SK-N-SH (cell line): ENCODE results near the gene SLC26A3. TPM values are rescaled to one million over a fixed set of nuclear protein-coding genes. Genes with fewer than 3 reads are reported as not detected.

ENCODE experiments used
- CTCF ChIA-PET: fragments of 300-600, 350-600 bp; formaldehyde crosslinking; extraction: SDS; loops from one replicate; lab custom pipeline; 2021; lab: Yijun Ruan, JAX
- POLR2A ChIA-PET: fragments of 350-600 bp; sonication (Branson Sonifier 250); formaldehyde crosslinking; extraction: SDS; loops from one replicate; lab custom pipeline; 2020; ENCODE audit warnings: antibody characterized with exemption, inconsistent platforms; lab: Yijun Ruan, JAX
- DNase-seq: peaks from one replicate; pipeline ENCODE4 v3.0.0; 2012
- H2AFZ ChIP-seq: fragments of 200-600 bp; sonication (generic); 2 replicates; pipeline ENCODE4 v1.8.1; 2016; ENCODE audit warnings: antibody characterized with exemption, mild to moderate bottlenecking, low read depth
- H3F3A ChIP-seq: fragments of 200-600 bp; sonication (generic); replicated peaks from 2 replicates; pipeline ENCODE3; 2016; ENCODE audit warnings: antibody characterized with exemption, mild to moderate bottlenecking; ENCODE audit not compliant: insufficient read depth
- H3K27ac ChIP-seq, 2 experiments: fragments of 200-500 bp in 1 of 2; fragments of 200-600 bp in 1 of 2; sonication (Bioruptor generic) in 1 of 2; sonication (generic), shearing (Covaris generic) in 1 of 2; 2 replicates each; pipeline versions ENCODE4 v1.5.1 to v1.6.1; 2014 to 2016; ENCODE audit warnings: low read depth in 2 of 2, inconsistent platforms in 1 of 2, low read length in 1 of 2, mild to moderate bottlenecking in 1 of 2, mixed read lengths in 1 of 2
- H3K27me3 ChIP-seq: fragments of 200-600 bp; sonication (generic), shearing (Covaris generic); 2 replicates; pipeline ENCODE4 v1.6.1; 2016; ENCODE audit warnings: mixed run types; ENCODE audit not compliant: insufficient read depth
- H3K36me3 ChIP-seq, 2 experiments: fragments of 200-500 bp in 1 of 2; fragments of 200-600 bp in 1 of 2; sonication (Bioruptor generic) in 1 of 2; sonication (generic) in 1 of 2; replicated peaks in 1 of 2; 2 replicates each; pipeline versions ENCODE3 to v1.5.1; 2014 to 2016; ENCODE audit warnings: low read length in 1 of 2, mild to moderate bottlenecking in 1 of 2; ENCODE audit not compliant: insufficient read depth in 2 of 2, control insufficient read depth in 1 of 2
- H3K4me1 ChIP-seq, 2 experiments: fragments of 200-500 bp in 1 of 2; fragments of 200-600 bp in 1 of 2; sonication (Bioruptor generic) in 1 of 2; sonication (generic), shearing (Covaris generic) in 1 of 2; 2 replicates each; pipeline versions ENCODE4 v1.5.1 to v1.6.1; 2014 to 2016; ENCODE audit warnings: low read depth in 1 of 2, low read length in 1 of 2, mixed run types in 1 of 2; ENCODE audit not compliant: insufficient read depth in 2 of 2, control insufficient read depth in 1 of 2
- H3K4me2 ChIP-seq: fragments of 200-600 bp; sonication (generic), shearing (Covaris generic); 2 replicates; pipeline ENCODE4 v1.6.1; 2017; ENCODE audit warnings: mixed run types
- H3K4me3 ChIP-seq, 2 experiments: fragments of 200-500 bp in 1 of 2; fragments of 200-600 bp in 1 of 2; sonication (Bioruptor generic) in 1 of 2; sonication (generic), shearing (Covaris generic) in 1 of 2; 2 replicates each; pipeline versions ENCODE4 v1.5.1 to v1.8.1; 2014 to 2016; ENCODE audit warnings: low read depth in 2 of 2, inconsistent platforms in 1 of 2, low read length in 1 of 2, mild to moderate bottlenecking in 1 of 2, mixed read lengths in 1 of 2, moderate library complexity in 1 of 2
- H3K79me2 ChIP-seq: fragments of 200-600 bp; sonication (generic); 2 replicates; pipeline ENCODE4 v1.8.1; 2017; ENCODE audit warnings: mild to moderate bottlenecking; ENCODE audit not compliant: insufficient read depth
- H3K9ac ChIP-seq: fragments of 200-600 bp; sonication (generic); 2 replicates; pipeline ENCODE4 v1.6.1; 2017; ENCODE audit warnings: mixed run types
- H3K9me2 ChIP-seq: fragments of 200-600 bp; sonication (generic); 2 replicates; pipeline ENCODE4 v1.6.1; 2017; ENCODE audit warnings: mixed run types
- H3K9me3 ChIP-seq: fragments of 200-600 bp; sonication (generic); 2 replicates; pipeline ENCODE4 v1.6.1; 2017; ENCODE audit warnings: mixed run types, mild to moderate bottlenecking, moderate library complexity
- H4K20me1 ChIP-seq: fragments of 200-600 bp; sonication (generic); 2 replicates; pipeline ENCODE4 v1.6.1; 2017; ENCODE audit warnings: mild to moderate bottlenecking, mixed run types; ENCODE audit not compliant: insufficient read depth
- ELF1 ChIP-seq: IDR thresholded peaks from 2 replicates; pipeline ENCODE4 v1.4.0; 2012
- EP300 ChIP-seq, 2 experiments: IDR thresholded peaks; 2 replicates each; pipeline versions ENCODE4 v1.4.0 to v1.6.1; 2012; ENCODE audit warnings: borderline replicate concordance in 1 of 2, low read depth in 1 of 2, low read length in 1 of 2
- EZH2phosphoT487 ChIP-seq: fragments of 200-600 bp; sonication (generic); IDR thresholded peaks from 2 replicates; pipeline ENCODE4 v1.6.1; 2017; ENCODE audit warnings: low read depth, mixed run types, mild to moderate bottlenecking, antibody characterized with exemption, moderate library complexity, borderline replicate concordance
- FOXJ3 ChIP-seq: sonication (generic); formaldehyde crosslinking; IDR thresholded peaks from 2 replicates; pipeline ENCODE4 v1.5.1; 2020; ENCODE audit warnings: mild to moderate bottlenecking, missing genetic modification reagents
- FOXM1 ChIP-seq: IDR thresholded peaks from 2 replicates; pipeline ENCODE4 v1.4.0; 2012; ENCODE audit warnings: low read depth, mild to moderate bottlenecking
- GABPA ChIP-seq: IDR thresholded peaks from 2 replicates; pipeline ENCODE4 v1.4.0; 2012; ENCODE audit warnings: low read depth, mild to moderate bottlenecking
- IRF3 ChIP-seq: fragments of 150-350 bp; IDR thresholded peaks from 2 replicates; pipeline ENCODE4 v1.6.1; 2016; ENCODE audit warnings: mild to moderate bottlenecking, low read depth, low read length
- JUND ChIP-seq: IDR thresholded peaks from 2 replicates; pipeline ENCODE4 v1.4.0; 2012
- MAX ChIP-seq: IDR thresholded peaks from 2 replicates; pipeline ENCODE4 v1.4.0; 2012; ENCODE audit warnings: low read depth
- MXI1 ChIP-seq: IDR thresholded peaks from 2 replicates; pipeline ENCODE4 v1.6.1; 2012; ENCODE audit warnings: mild to moderate bottlenecking, low read depth, low read length, improper control_type of control experiment
- NFIC ChIP-seq: IDR thresholded peaks from 2 replicates; pipeline ENCODE4 v1.4.0; 2012; ENCODE audit warnings: borderline replicate concordance
- NRF1 ChIP-seq: IDR thresholded peaks from 2 replicates; pipeline ENCODE4 v1.6.1; 2012; ENCODE audit warnings: low read depth, mild to moderate bottlenecking, low read length
- POLR2AphosphoS5 ChIP-seq: IDR thresholded peaks from 2 replicates; pipeline ENCODE4 v1.6.1; 2012; ENCODE audit warnings: low read depth, low read length
- RAD21 ChIP-seq: IDR thresholded peaks from 2 replicates; pipeline ENCODE4 v1.6.1; 2012; ENCODE audit warnings: mild to moderate bottlenecking, low read length
- RCOR1 ChIP-seq: fragments of 150-350 bp; IDR thresholded peaks from 2 replicates; pipeline ENCODE4 v1.6.1; 2017; ENCODE audit warnings: antibody characterized with exemption, low read length
- SIN3A ChIP-seq: IDR thresholded peaks from 2 replicates; pipeline ENCODE4 v1.6.1; 2012; ENCODE audit warnings: low read depth, mild to moderate bottlenecking, low read length, moderate library complexity, borderline replicate concordance
- SMC3 ChIP-seq: IDR thresholded peaks from 2 replicates; pipeline ENCODE4 v1.6.1; 2012; ENCODE audit warnings: low read depth, low read length, improper control_type of control experiment
- TAF1 ChIP-seq: IDR thresholded peaks from 2 replicates; pipeline ENCODE4 v1.6.1; 2012; ENCODE audit warnings: low read depth, mild to moderate bottlenecking, low read length, moderate library complexity, borderline replicate concordance
- TCF12 ChIP-seq: IDR thresholded peaks from 2 replicates; pipeline ENCODE4 v1.4.0; 2012
- USF2 ChIP-seq: fragments of 150-350 bp; IDR thresholded peaks from 2 replicates; pipeline ENCODE4 v1.6.1; 2017; ENCODE audit warnings: antibody characterized with exemption, low read length, low read depth, borderline replicate concordance
- YY1 ChIP-seq: IDR thresholded peaks from 2 replicates; pipeline ENCODE4 v1.4.0; 2012; ENCODE audit warnings: low read depth, mild to moderate bottlenecking
- WGBS: methylation state at CpG from one replicate; pipeline ENCODE4 v1.1.6; 2017; ENCODE audit warnings: low lambda C conversion rate; 5-methylcytosine and 5-hydroxymethylcytosine counted together
- polyA plus RNA-seq, 3 experiments: library from polyadenylated mRNA; depleted of rRNA; stranded (reverse); fragments of >200 nt; gene quantifications; 2 replicates each; pipeline ENCODE4 v1.2.3, GENCODE V29; 2012
- TF ChIP-seq, protein P1 (sequence below): IDR thresholded peaks from 2 replicates; pipeline ENCODE4 v1.4.0; 2012; ENCODE audit warnings: low read depth, borderline replicate concordance
- TF ChIP-seq, protein P2 (sequence below): fragments of 200-600 bp; sonication (generic); IDR thresholded peaks from 2 replicates; pipeline ENCODE4 v1.6.1; 2017; ENCODE audit warnings: antibody characterized with exemption, mild to moderate bottlenecking, moderate library complexity
- TF ChIP-seq, protein P3 (sequence below): IDR thresholded peaks from 2 replicates; pipeline ENCODE4 v1.4.0; 2012; ENCODE audit warnings: low read depth, borderline replicate concordance

The SLC26A3 gene
- polyA plus RNA-seq, 1 of the 3 experiments (the other 2 are of a cell fraction): not detected

DNA sequence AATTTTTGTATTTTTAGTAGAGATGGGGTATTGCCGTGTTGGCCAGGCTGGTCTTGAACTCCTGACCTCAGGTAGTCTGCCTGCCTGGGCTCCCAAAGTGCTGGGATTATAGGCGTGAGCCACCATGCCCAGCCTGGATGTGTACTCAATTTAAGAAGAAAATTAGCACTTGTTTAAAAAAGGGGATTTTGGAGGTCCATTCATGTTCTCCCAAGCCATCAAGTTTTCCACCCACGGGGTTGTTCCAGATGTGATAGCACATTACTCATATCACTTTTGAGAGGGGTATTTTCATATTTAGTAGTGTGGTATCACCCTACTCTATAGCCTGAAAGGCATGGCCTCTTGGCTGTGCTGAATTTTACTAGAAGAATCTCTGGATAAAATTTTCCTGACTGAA lies 10.5 kb upstream of the SLC26A3 start:
- H2AFZ ChIP-seq: no peak overlapping the region
- no peaks in the 10 kb centered on the region for H4K20me1 ChIP-seq
- ChIA-PET POLR2A (no interaction called here), CTCF (interaction anchor here (0.6 kb wide), 1 partner anchor 61 kb away, joined by 3 read pairs; no protein-coding TSS in a partner anchor)
- H3K9ac ChIP-seq: no peak overlapping the region
- H3K27ac ChIP-seq: no peak overlapping the region
- H3K9me3 ChIP-seq: no peaks in the 10 kb centered on the region
- DNase-seq: no peak
- H3K36me3 ChIP-seq: no peaks in the 10 kb centered on the region
- H3F3A ChIP-seq: no peaks in the 10 kb centered on the region
- no peaks in the 10 kb centered on the region for H3K9me2 ChIP-seq
- 39% methylated on average over 3 of the region's 3 CpGs for WGBS
- no peaks in the 10 kb centered on the region for H3K4me1 ChIP-seq
- H3K79me2 ChIP-seq: no peaks in the 10 kb centered on the region
- H3K4me3 ChIP-seq: no peak overlapping the region
- no peak overlapping the region for H3K4me2 ChIP-seq
- no peaks in the 10 kb centered on the region for H3K27me3 ChIP-seq
- TF ChIP-seq MAX: no peak
- TF ChIP-seq JUND: no peak
- TF ChIP-seq NFIC: no peak
- no peak for TF ChIP-seq RAD21
- TF ChIP-seq, protein P1, sequence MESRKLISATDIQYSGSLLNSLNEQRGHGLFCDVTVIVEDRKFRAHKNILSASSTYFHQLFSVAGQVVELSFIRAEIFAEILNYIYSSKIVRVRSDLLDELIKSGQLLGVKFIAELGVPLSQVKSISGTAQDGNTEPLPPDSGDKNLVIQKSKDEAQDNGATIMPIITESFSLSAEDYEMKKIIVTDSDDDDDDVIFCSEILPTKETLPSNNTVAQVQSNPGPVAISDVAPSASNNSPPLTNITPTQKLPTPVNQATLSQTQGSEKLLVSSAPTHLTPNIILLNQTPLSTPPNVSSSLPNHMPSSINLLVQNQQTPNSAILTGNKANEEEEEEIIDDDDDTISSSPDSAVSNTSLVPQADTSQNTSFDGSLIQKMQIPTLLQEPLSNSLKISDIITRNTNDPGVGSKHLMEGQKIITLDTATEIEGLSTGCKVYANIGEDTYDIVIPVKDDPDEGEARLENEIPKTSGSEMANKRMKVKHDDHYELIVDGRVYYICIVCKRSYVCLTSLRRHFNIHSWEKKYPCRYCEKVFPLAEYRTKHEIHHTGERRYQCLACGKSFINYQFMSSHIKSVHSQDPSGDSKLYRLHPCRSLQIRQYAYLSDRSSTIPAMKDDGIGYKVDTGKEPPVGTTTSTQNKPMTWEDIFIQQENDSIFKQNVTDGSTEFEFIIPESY: no peak
- no peak for TF ChIP-seq FOXJ3 (CRISPR knock-in tag)
- TF ChIP-seq SIN3A: no peak
- TF ChIP-seq SMC3: no peak
- TF ChIP-seq IRF3: no peak

DNA sequence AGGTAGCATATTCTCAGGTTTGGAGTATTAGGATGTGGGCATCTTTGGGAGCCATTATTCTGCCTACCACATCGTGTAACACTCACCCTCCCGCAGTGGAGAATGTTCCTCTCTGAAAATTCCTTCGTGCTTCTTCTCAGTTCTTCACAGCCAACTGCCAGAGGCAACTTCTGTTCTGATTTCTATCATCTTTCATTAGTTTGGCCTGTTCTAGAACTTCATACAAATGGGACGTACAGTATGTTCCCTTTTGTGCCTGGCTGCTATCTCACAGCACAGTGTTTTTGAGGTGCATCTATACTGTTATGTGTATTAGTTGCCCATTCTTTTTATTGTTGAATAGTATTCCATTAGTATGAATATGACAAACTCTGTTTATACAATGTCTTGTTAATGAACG lies 8.9 kb upstream of the SLC26A3 start:
- ChIA-PET POLR2A (no interaction called here), CTCF (interaction anchor here (1.2 kb wide), 1 partner anchor 22 kb away, joined by 3 read pairs; no protein-coding TSS in a partner anchor)
- H3K79me2 ChIP-seq: no peaks in the 10 kb centered on the region
- H3K4me3 ChIP-seq: no peak overlapping the region
- no peaks in the 10 kb centered on the region for H4K20me1 ChIP-seq
- H3K4me2 ChIP-seq: no peak overlapping the region
- no peak overlapping the region for H2AFZ ChIP-seq
- no peaks in the 10 kb centered on the region for H3F3A ChIP-seq
- TF ChIP-seq NRF1: no peak
- no peak for TF ChIP-seq USF2
- TF ChIP-seq FOXM1: no peak
- TF ChIP-seq POLR2AphosphoS5: no peak
- TF ChIP-seq ELF1: no peak
- TF ChIP-seq RCOR1: no peak
- no peak for TF ChIP-seq GABPA
- TF ChIP-seq, protein P2, sequence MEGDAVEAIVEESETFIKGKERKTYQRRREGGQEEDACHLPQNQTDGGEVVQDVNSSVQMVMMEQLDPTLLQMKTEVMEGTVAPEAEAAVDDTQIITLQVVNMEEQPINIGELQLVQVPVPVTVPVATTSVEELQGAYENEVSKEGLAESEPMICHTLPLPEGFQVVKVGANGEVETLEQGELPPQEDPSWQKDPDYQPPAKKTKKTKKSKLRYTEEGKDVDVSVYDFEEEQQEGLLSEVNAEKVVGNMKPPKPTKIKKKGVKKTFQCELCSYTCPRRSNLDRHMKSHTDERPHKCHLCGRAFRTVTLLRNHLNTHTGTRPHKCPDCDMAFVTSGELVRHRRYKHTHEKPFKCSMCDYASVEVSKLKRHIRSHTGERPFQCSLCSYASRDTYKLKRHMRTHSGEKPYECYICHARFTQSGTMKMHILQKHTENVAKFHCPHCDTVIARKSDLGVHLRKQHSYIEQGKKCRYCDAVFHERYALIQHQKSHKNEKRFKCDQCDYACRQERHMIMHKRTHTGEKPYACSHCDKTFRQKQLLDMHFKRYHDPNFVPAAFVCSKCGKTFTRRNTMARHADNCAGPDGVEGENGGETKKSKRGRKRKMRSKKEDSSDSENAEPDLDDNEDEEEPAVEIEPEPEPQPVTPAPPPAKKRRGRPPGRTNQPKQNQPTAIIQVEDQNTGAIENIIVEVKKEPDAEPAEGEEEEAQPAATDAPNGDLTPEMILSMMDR: no peak
- TF ChIP-seq SIN3A: no peak
- no peak for TF ChIP-seq EP300 (IDR thresholded peaks at IDR 0.05; ENCODE audit: borderline replicate concordance in 1 of 2, low read depth in 1 of 2, low read length in 1 of 2)
- TF ChIP-seq SMC3: no peak
- TF ChIP-seq MXI1: no peak
- no peak for TF ChIP-seq TCF12
- TF ChIP-seq FOXJ3 (CRISPR knock-in tag): no peak
- TF ChIP-seq, protein P3, sequence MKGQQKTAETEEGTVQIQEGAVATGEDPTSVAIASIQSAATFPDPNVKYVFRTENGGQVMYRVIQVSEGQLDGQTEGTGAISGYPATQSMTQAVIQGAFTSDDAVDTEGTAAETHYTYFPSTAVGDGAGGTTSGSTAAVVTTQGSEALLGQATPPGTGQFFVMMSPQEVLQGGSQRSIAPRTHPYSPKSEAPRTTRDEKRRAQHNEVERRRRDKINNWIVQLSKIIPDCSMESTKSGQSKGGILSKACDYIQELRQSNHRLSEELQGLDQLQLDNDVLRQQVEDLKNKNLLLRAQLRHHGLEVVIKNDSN: no peak
- TF ChIP-seq YY1: no peak
- no peak for TF ChIP-seq EZH2phosphoT487
- TF ChIP-seq TAF1: no peak
- no peaks in the 10 kb centered on the region for H3K27me3 ChIP-seq
- WGBS: 50% methylated on average over 5 of the region's 5 CpGs
- no peaks in the 10 kb centered on the region for H3K4me1 ChIP-seq
- H3K9me2 ChIP-seq: no peaks in the 10 kb centered on the region
- no peaks in the 10 kb centered on the region for H3K9me3 ChIP-seq
- no peak for DNase-seq
- no peaks in the 10 kb centered on the region for H3K36me3 ChIP-seq
- no peak overlapping the region for H3K9ac ChIP-seq
- H3K27ac ChIP-seq: no peak overlapping the region
